NOMO-1 (cell line): ENCODE results near the gene ATF4.

Source experiments
- DNase-seq, 2 experiments: peaks; one replicate each; lab custom pipeline; 2025; ENCODE audit not compliant: unreplicated experiment in 2 of 2; lab: John Stamatoyannopoulos, UW

The ATF4 gene, protein sequence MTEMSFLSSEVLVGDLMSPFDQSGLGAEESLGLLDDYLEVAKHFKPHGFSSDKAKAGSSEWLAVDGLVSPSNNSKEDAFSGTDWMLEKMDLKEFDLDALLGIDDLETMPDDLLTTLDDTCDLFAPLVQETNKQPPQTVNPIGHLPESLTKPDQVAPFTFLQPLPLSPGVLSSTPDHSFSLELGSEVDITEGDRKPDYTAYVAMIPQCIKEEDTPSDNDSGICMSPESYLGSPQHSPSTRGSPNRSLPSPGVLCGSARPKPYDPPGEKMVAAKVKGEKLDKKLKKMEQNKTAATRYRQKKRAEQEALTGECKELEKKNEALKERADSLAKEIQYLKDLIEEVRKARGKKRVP

DNA sequence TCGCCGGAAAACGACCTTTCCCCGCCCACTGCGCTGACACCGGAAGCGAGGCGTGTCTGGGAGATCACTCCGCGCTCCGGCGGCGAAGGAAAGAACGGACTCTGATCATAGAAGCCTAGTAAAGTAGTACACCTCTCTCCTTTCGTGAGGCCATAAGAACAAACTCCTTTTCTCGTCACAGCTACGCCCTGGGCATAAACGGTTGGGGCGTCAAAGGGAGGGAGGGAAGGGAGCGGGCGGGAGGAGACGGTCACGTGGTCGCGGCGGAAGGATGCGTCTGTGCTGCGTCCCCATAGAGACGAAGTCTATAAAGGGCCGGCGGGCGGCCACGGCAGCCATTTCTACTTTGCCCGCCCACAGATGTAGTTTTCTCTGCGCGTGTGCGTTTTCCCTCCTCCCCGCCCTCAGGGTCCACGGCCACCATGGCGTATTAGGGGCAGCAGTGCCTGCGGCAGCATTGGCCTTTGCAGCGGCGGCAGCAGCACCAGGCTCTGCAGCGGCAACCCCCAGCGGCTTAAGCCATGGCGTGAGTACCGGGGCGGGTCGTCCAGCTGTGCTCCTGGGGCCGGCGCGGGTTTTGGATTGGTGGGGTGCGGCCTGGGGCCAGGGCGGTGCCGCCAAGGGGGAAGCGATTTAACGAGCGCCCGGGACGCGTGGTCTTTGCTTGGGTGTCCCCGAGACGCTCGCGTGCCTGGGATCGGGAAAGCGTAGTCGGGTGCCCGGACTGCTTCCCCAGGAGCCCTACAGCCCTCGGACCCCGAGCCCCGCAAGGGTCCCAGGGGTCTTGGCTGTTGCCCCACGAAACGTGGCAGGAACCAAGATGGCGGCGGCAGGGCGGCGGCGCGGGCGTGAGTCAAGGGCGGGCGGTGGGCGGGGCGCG is at the start of gene ATF4:
TSS of gene ATF4 (plus strand) at position 337 of the 880 bp plus-strand sequence. CDS start 884 bp downstream, outside the sequence.
- DNase-seq, result peak; percentile 81 to 88

DNA sequence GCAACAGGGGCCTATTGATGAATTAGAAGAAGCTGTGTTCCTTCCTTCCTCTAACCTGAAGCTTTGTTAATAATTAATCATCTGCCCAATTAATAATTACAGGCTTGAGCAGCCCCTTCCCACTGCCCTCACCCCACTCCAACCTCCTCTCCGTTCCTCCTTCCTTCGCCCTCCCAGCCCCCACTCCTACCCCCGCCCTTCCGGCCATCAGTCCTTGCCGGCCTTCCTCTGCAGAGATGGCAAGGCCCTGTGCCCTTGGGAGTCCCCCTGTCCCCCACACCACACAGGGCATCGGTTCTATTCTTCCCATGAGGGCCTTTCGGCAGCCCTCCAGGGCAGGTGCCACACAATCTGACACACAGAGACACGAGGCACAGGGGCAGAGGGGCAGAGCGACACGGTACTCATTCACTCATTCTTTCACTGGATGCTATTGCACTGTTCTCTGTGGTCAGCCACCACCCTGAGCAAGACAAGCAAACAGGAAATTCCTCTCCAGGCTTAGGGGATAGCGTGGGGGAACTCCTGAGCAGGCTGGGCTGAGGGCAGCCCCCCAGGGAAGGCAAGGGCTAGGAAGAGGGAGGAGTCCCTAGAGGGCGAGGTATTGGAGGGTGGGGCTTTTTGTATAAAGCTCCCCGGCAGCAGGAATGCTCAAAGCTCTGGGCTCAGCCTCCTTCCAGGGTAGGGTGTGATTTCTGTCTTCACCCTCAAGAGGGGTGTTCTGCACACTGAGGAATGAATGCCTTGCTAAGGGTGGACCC is 48.8 kb upstream of the ATF4 start:
- no peak for DNase-seq

DNA sequence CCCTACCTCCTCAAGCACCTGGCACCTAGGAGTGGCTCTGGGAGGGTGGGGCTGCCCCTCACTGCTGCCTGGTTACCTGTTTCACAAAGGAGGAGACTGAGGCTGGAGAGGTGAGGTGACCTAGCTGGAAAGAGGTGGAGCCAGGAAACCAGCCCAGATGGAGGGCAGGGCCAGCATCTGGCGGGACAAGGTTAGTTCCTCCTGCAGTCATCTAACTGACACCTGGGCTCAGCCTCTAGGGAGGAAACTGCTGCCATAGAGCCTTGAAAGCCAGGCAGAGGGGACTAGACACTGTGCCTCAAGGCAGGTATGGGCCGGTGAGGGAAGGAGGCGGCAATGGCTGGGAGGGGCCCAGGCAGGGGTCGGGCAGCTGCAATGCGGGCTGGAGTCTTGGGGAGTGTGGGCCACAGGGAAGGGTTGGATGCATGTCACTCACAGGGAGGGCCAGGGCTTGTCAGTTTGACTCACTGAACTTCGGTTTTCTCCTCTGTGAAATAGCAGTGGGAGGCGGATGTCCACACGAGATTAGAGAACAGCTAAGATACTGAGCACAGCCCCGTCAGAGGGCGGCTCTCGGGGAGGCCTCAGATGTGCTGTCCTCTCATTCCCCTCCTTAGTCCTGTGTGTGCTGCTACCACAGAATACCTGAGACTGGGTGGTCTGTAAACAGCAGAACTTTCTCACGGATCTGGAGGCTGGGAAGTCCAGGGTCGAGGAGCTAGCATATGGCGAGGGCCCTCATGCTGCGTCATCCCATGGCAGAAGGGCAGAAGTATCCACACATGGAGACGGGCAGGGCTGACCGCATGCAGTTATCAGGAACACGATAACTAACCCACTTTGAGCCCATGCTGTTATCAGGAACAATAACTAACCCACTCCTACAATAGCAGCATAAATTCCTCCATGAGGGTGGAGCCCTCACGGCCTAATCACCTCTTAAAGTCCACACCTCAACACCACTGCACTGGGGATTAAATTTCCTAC is 47.5 kb upstream of the ATF4 start:
- no peak for DNase-seq

DNA sequence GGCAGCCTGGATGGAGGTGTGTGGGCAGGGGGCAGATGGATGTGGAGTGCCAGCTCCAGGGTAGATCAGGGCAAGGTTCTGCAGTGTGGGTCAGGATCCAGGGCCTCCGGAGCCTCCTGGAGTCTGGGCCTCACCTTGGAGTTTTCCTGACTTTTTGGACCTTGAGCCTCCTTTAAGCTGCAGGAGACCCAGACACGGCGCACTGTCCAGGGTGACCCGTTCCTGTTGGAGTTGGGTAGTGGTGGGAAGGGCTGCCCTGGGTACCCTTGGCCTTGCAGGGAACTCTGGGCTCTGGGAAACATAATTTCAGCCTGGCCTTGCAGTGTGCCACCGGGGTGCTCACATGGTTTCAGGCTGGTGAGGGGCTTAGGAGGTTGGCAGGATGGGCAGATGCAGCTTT is 46.5 kb upstream of the ATF4 start:
- no peak for DNase-seq

DNA sequence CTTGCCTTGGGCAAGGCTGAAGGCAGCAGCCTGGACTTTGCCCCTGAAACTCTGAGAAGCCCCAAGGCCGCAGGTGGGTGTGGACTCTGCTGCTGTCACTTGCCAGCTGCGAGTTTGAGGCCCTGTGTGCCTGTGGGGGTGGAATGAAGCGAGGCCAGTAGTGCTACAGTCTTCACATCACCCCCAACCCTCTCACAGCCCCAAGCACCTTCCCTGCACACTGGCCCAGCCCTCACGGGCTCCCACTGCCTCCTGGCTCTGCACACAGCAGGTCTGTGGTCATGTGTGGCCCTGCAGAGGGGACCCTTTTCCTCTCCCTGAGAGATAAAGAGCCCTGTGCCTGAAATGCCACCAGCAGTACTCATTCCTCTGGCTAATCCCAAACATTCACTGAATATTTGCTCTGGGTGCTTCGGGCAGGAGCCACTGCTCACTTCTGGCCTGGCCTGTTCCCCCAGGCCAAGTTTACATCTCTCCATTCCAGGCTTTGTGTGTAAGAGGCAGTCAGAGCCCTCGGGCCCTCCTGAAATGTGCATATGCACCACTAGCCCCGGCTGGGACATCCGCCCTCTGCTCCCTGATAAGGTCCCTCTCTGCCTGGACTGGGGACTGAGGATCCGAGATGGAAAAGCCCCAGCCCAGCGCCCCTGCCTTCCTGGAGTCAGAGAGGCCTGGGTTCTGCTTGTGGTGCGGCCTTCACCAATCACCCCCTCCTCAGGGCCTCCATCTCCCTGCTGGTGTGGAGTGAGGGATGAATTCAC is 45.8 kb upstream of the ATF4 start:
- no peak for DNase-seq

DNA sequence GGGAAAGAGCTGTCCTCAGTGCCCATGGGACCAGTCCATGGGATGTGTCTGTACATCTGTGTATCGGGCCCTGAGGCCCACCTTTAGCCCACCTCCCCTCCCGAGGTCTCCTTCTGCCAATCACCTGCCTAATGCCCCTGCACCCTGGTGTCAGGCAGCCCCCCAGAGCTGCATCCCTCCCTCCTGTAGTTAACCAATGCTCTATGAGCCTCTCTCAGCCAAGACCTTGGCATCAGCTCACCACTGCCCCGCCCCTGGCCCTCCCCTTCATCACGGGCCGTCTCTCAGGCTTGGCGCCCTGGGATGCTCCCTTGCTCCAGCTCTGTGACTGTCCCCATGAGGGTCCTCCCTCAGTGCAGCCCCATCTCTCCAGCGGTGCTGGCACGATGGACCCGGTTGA is 45.0 kb upstream of the ATF4 start:
- no peak for DNase-seq

DNA sequence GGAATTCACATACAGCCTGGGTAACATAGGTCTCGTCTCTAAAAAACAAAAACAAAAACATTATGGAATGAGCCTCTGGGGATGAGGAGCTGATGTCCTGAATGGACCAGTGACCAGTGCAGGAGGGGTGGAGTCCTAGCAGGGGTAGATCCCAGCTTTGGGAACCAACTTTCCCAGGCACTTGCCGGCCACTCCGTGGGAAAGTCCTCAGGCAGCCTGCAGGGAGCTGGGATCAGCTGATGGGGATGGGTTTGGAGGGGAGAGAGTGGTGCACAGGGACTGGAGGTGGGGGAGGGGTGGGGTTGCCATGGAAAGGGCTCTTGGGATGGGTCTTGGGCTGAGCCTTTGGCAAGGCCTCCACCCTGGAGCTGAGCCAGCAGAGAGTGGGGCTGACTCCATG is 44.5 kb upstream of the ATF4 start:
- no peak for DNase-seq

DNA sequence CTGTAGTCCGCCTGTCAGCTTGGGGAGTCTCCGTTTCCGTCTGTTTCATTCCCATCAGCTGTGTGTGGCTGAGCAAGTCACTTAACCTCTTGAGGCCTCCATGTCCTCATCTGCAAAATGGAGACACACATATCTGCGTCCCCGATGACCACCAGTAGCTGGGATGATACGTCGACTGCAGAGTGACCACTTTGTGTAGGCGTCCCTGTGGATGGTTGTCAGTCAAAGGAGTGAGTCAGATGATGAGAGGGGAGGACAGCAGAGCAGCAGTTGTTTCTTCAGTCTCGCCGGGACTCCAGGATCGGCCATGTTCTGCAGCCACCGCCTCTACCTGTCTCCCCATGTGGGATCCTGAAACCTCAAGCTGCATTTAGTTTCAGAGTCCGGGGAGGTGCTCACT is 43.7 kb upstream of the ATF4 start:
- no peak for DNase-seq

DNA sequence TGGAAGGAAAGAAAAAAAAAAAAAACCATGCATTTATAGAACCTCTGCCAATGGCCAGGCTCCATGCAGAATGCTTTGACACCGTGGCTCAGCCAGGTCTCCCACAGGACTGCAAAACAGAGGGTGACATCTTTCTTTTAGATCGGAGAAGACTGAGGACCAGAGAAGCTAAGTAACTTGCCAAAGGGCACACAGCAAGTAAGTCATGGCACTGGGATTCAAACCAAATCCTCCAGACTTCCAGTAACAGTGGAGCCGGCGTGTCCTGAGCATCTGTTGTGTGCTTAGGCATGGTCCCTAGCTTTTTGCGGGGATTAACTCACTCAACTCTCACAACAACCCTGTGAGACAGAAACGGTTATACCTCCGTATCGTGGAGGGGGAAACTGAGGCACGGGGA is 42.8 kb upstream of the ATF4 start:
- DNase-seq, result no peak

DNA sequence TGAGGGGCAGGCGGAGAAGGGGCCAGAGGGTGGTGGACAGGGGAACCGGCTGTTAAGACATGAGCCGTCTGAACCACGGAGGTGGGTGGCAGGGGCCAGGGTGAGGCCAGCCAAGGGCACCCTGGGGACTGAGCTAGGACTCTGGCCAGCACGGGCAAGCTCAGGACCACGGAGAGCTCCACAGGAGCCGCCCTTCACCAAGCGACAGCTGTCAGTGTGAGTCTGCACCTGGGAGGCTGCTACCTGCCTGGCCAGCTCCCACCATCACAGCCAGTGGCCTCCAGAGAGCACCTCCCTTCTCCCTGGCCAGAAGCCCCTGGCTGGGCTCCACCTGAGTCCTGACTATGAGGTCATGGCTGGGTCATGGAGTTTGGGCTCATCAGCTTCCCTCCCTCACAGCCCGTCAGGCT is 41.9 kb upstream of the ATF4 start:
- DNase-seq, result peak; percentile 5 to 11

DNA sequence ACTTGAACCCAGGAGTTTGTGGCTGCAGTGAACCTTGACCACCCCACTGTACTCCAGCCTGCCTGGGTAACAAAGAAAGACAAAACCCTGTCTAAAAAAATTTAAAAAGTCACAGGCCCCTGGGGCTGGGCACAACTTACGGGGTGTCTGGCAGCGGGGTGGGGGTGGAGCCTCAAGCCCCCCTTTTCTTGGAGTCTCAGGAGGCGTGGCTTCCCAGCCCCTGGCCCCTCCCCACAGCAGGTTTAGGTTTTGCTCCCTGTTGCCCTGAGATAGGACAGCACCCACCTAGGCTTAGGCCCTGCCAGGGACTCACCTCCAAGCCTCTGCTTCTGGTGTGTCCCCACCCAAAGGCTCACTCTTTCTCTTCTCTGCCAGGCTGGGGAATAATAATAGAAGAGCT is 41.1 kb upstream of the ATF4 start:
- DNase-seq, result no peak

DNA sequence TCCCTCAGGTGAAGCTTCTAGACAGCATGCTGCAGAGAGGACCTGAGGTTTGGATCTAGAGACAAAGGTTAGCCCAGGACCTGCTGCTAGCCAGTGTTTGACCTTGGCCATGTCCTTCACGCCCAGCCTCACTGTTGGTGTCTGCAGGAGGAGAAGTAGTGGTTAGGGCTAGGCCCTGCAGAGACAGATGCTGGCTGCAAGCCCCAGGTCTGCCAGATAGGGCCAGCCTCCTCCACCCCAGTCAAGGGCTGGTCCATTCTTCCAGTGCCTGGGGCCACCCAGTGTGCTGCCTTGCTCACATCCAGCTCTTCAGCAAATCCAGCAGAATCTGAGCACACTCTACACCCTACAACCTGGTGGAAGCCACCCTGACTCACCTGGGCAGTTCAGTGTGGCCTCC is 39.8 kb upstream of the ATF4 start:
- no peak for DNase-seq

DNA sequence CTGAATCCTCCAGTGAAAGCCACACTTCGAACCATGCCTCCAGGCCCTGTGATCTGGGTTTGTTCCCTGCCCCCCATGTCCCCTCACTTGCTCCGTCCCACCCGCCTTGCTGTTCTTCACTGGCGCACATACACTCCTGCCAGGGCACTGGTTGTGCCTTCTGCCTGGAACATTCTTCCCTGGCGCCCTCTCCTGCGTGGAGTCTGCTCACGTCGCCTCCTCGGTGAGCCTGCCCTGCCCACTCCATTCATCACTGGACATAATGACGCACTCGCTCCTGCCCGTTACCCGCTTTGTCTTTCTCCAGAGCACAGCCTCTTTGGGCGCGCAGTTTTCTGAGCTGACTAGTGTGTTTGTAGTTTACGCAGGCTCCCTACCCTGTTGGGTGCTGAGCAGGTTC is 39.3 kb upstream of the ATF4 start:
- no peak for DNase-seq

DNA sequence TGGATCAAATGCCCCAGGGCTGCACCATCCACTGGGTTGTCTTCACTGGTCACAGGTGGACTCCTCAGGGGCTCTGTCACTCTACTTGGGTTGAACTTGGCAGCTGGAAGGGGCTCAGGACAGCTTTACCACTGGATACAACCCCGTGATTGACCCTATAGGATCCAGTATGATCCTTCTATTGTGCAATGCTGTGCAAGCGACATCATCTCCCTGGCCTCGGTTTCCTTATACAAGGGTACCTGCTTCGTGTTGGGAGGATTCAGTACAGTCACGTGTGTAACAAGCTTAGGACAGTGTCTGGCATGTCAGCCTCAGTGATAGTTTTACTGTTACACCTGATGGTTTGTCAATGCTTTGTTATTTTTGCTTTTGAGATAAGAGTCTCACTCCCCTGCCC is 38.8 kb upstream of the ATF4 start:
- DNase-seq, result no peak

DNA sequence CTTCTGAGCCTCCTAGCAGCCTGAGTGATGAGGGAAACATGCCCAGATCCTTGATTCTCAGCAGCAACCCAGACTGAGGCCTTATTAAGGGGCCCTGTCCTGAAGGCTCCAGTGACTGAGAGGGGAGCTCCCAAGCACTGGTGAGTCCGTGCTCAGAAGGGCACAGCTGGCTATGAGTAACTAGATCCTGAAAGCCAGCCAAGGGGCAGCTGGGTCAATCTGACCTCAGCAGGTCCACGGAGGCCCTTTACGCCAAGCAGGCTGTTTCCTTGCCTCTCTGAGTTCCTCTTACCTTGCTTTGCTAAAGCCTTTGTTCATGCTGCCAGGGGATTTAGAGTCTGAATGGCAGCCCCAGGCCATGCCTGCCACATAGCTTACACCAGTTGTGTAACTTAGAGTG is 37.6 kb upstream of the ATF4 start:
- no peak for DNase-seq

DNA sequence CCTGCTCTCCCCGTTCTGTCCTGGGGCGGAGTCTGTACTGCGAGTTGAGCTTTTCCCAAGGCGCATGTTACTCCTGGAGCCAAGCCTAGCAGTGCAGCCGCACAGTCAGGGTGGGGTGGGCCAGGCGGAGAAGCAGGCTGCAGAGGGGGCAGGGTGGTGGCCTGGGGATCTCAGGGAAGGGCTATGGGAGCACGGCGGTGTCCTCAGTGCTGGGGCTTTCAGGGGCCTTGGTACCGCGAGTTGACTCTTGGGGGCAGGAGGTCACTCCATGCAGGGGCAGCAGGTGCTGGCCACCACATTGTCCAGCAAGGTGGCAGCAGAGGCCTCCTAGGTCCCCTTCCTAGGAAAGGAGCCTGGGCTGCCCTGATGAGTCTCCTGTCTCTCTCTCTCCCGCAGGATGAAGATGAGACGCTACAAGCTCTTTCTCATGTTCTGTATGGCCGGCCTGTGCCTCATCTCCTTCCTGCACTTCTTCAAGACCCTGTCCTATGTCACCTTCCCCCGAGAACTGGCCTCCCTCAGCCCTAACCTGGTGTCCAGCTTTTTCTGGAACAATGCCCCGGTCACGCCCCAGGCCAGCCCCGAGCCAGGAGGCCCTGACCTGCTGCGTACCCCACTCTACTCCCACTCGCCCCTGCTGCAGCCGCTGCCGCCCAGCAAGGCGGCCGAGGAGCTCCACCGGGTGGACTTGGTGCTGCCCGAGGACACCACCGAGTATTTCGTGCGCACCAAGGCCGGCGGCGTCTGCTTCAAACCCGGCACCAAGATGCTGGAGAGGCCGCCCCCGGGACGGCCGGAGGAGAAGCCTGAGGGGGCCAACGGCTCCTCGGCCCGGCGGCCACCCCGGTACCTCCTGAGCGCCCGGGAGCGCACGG is 33.2 kb upstream of the ATF4 start:
- DNase-seq, result no peak

DNA sequence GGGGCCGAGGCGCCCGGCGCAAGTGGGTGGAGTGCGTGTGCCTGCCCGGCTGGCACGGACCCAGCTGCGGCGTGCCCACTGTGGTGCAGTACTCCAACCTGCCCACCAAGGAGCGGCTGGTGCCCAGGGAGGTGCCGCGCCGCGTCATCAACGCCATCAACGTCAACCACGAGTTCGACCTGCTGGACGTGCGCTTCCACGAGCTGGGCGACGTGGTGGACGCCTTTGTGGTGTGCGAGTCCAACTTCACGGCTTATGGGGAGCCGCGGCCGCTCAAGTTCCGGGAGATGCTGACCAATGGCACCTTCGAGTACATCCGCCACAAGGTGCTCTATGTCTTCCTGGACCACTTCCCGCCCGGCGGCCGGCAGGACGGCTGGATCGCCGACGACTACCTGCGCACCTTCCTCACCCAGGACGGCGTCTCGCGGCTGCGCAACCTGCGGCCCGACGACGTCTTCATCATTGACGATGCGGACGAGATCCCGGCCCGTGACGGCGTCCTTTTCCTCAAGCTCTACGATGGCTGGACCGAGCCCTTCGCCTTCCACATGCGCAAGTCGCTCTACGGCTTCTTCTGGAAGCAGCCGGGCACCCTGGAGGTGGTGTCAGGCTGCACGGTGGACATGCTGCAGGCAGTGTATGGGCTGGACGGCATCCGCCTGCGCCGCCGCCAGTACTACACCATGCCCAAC is 32.4 kb upstream of the ATF4 start:
- no peak for DNase-seq

DNA sequence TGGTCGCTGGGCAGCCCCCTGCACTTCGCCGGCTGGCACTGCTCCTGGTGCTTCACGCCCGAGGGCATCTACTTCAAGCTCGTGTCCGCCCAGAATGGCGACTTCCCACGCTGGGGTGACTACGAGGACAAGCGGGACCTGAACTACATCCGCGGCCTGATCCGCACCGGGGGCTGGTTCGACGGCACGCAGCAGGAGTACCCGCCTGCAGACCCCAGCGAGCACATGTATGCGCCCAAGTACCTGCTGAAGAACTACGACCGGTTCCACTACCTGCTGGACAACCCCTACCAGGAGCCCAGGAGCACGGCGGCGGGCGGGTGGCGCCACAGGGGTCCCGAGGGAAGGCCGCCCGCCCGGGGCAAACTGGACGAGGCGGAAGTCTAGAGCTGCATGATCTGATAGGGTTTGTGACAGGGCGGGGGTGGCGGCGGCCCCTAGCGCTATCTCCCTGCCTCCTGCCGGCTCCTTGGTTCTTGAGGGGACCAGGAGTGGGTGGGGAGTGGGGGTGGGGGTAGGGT is 31.7 kb upstream of the ATF4 start:
- DNase-seq, result no peak
